ENCODE measurements around the gene NCOA7. TPM values are rescaled to one million over a fixed set of nuclear protein-coding genes. Genes with fewer than 3 reads are reported as not detected.

NCOA7 gene
- total and polyA plus RNA-seq, 4 donors: 8.6 to 40.9 (median 17.6) TPM

DNA sequence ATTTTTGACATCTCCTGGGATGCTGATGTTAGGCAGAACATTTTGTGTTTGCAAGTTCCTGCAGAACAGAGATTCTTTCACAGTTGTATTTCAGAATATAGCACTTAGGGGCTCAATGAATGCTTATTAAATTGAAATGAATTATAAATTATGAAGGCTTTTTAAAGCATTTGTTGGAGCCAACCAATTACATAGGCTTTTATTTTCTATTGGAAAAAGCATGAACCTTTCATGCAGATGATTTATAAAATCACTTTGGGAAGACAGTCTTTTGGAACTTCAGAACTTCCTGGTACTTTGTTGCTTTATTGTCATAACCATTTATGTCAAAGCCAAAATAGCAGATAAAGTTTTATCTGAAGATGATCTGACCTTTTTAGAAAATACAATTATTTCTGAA, 96.6 kb downstream of the NCOA7 start:
- Histone ChIP-seq H3K4me1 (ENCODE audit: control insufficient read depth in 4 of 4, insufficient read depth in 4 of 4, low read length in 3 of 4) (peaks cover 0 to 1% (median 0%) of the 10 kb centered on the region in 4 donors), H3K9me3 (ENCODE audit: control insufficient read depth in 4 of 4, low read length in 3 of 4) (no peaks in the 10 kb centered on the region), H3K27ac (ENCODE audit: low read depth in 1 of 2, low read length in 2 of 2) (no peak overlapping the region), H3K4me3 (ENCODE audit: low read depth in 1 of 3, low read length in 3 of 3) (no peak overlapping the region), H3K27me3 (ENCODE audit: control insufficient read depth in 4 of 4, insufficient read depth in 4 of 4, low read length in 3 of 4) (no peaks in the 10 kb centered on the region), H3K36me3 (ENCODE audit: control insufficient read depth in 4 of 4, insufficient read depth in 3 of 4, low read depth in 1 of 4, low read length in 3 of 4) (peaks cover 0 to 40% (median 18%) of the 10 kb centered on the region in 4 donors), H3K9ac (ENCODE audit: low read depth in 1 of 2, low read length in 2 of 2) (no peak overlapping the region)
- no peak for TF ChIP-seq TAF1 (conservative IDR thresholded peaks at IDR 0.05)
- TF ChIP-seq EGR1 (IDR thresholded peaks at IDR 0.05; ENCODE audit: low read depth in 2 of 2): no peak
- no peak for TF ChIP-seq CTCF (IDR thresholded peaks at IDR 0.05; ENCODE audit: low read depth, low read length, missing input control)
- TF ChIP-seq, protein P1, sequence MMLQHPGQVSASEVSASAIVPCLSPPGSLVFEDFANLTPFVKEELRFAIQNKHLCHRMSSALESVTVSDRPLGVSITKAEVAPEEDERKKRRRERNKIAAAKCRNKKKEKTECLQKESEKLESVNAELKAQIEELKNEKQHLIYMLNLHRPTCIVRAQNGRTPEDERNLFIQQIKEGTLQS (IDR thresholded peaks at IDR 0.05): no peak
- TF ChIP-seq, protein P2, sequence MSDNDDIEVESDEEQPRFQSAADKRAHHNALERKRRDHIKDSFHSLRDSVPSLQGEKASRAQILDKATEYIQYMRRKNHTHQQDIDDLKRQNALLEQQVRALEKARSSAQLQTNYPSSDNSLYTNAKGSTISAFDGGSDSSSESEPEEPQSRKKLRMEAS (IDR thresholded peaks at IDR 0.05): no peak
- TF ChIP-seq YY1 (IDR thresholded peaks at IDR 0.05): no peak
- no peak for TF ChIP-seq HNF4A (conservative IDR thresholded peaks at IDR 0.05)
- TF ChIP-seq NR2F2 (IDR thresholded peaks at IDR 0.05): no peak
- no peak for TF ChIP-seq REST (IDR thresholded peaks at IDR 0.05)
- TF ChIP-seq HNF4G (IDR thresholded peaks at IDR 0.05): no peak
- TF ChIP-seq RXRA (IDR thresholded peaks at IDR 0.05): no peak
- no peak for TF ChIP-seq FOXA2 (IDR thresholded peaks at IDR 0.05)
- TF ChIP-seq FOXA1 (IDR thresholded peaks at IDR 0.05): no peak
- no peak for TF ChIP-seq JUND (IDR thresholded peaks at IDR 0.05)
- TF ChIP-seq GABPA (IDR thresholded peaks at IDR 0.05 in 1 of 2, conservative IDR thresholded peaks at IDR 0.05 in 1 of 2): no peak
- DNase-seq (ENCODE audit: low spot score): no peak

GRCh38 chr6:125888989-125889656, 98.4 kb downstream of the NCOA7 start:
- Histone ChIP-seq H3K9me3 (ENCODE audit: control insufficient read depth in 4 of 4, low read length in 3 of 4) (no peaks in the 10 kb centered on the region), H3K4me1 (ENCODE audit: control insufficient read depth in 4 of 4, insufficient read depth in 4 of 4, low read length in 3 of 4) (peaks cover 0 to 1% (median 0%) of the 10 kb centered on the region in 4 donors), H3K36me3 (ENCODE audit: control insufficient read depth in 4 of 4, insufficient read depth in 3 of 4, low read depth in 1 of 4, low read length in 3 of 4) (peaks cover 0 to 30% (median 13%) of the 10 kb centered on the region in 4 donors), H3K9ac (ENCODE audit: low read depth in 1 of 2, low read length in 2 of 2) (no peak overlapping the region), H3K27ac (ENCODE audit: low read depth in 1 of 2, low read length in 2 of 2) (no peak overlapping the region), H3K4me3 (ENCODE audit: low read depth in 1 of 3, low read length in 3 of 3) (no peak overlapping the region), H3K27me3 (ENCODE audit: control insufficient read depth in 4 of 4, insufficient read depth in 4 of 4, low read length in 3 of 4) (no peaks in the 10 kb centered on the region)
- 73% methylated on average over 8 of the region's 8 CpGs for WGBS
- peak; percentile 41 for TF ChIP-seq CTCF (IDR thresholded peaks at IDR 0.05; ENCODE audit: low read depth, low read length, missing input control)
- TF ChIP-seq RAD21 (IDR thresholded peaks at IDR 0.05): peak; percentile 58 to 79
- TF ChIP-seq NR2F2 (IDR thresholded peaks at IDR 0.05): no peak
- no peak for DNase-seq (ENCODE audit: low spot score)

Measured in liver (tissue), 9 donors.